ENCODE data around the gene FHIT.

Gene FHIT

DNA sequence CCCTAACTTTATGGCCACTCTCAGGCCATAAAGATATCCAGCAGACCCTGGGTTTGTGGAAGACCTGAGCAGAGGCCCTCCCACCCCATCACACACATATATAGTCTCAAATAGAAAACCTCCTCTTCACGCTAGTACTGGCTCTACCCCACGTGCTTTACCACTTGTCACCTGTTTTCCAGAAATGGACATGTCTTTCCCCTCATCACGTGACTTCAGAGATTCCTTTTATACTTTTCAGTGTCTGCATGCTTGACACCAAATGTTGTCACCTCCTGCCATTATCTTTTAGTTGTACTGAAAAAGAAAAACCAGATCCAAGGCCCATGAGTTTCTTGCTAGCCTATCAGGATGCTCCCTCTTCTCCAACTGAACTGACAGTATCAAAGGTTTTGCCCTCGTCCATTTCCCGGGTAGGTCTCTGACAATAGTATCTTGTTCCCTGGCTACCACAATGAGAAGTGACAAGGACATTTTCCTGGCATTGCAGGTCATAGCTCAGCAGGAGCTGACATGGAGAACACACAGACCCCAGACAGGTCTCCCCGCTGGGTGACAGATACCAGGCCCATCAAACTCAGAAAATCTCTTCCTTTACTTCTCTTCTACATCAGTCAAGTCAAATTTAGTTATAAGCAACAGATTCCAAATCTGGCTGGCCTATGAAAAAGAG lies 1551.5 kb downstream of the FHIT start:
- Histone ChIP-seq H3K36me3 (ENCODE audit: control insufficient read depth, insufficient read depth, low read length) (no peaks in the 10 kb centered on the region), H3K27me3 (ENCODE audit: control insufficient read depth, insufficient read depth, low read length) (no peaks in the 10 kb centered on the region), H3K9me3 (ENCODE audit: control insufficient read depth, low read length) (no peaks in the 10 kb centered on the region), H3K9ac (no peak overlapping the region), H3K4me2 (ENCODE audit: low read length) (no peak overlapping the region), H2AFZ (no peak overlapping the region), H3K27ac (no peak overlapping the region), H3K79me2 (no peaks in the 10 kb centered on the region), H3K4me1 (no peaks in the 10 kb centered on the region), H3K4me3 (ENCODE audit: low read depth, low read length) (no peak overlapping the region)
- no peak for TF ChIP-seq CTCF (IDR thresholded peaks at IDR 0.05)
